PFSK-1 (cell line): ENCODE measurements around the gene APOBEC2.

Experiments
- FOXP2 ChIP-seq: optimal IDR thresholded peaks from 2 replicates; pipeline ENCODE3; 2011; ENCODE audit warnings: borderline replicate concordance, control low read depth, inconsistent platforms; ENCODE audit not compliant: insufficient read depth; ENCODE audit errors: extremely low read length, extremely low read depth
- POLR2AphosphoS5 ChIP-seq: IDR thresholded peaks from 2 replicates; pipeline ENCODE4 v1.6.1; 2012; ENCODE audit warnings: low read depth, mild to moderate bottlenecking, control low read depth, low read length, moderate library complexity
- REST ChIP-seq, 2 experiments: IDR thresholded peaks; 2 replicates each; pipeline versions ENCODE4 v1.6.1 to v1.8.0; 2011 to 2012; ENCODE audit warnings: low read depth in 2 of 2, low read length in 2 of 2, control low read depth in 1 of 2, inconsistent platforms in 1 of 2, mild to moderate bottlenecking in 1 of 2, moderate library complexity in 1 of 2; ENCODE audit not compliant: insufficient read depth in 1 of 2
- SIN3A ChIP-seq: IDR thresholded peaks from 2 replicates; pipeline ENCODE4 v1.6.1; 2012; ENCODE audit warnings: mild to moderate bottlenecking, low read length, moderate library complexity, borderline replicate concordance; ENCODE audit not compliant: insufficient read depth
- TAF1 ChIP-seq: IDR thresholded peaks from 2 replicates; pipeline ENCODE4 v1.6.1; 2012; ENCODE audit warnings: low read length, control low read depth, borderline replicate concordance; ENCODE audit not compliant: insufficient read depth

APOBEC2 gene

GRCh38 chr6:41073968-41074691, 21.1 kb downstream of the APOBEC2 start:
- no peak for TF ChIP-seq REST (IDR thresholded peaks at IDR 0.05; ENCODE audit: insufficient read depth in 1 of 2, low read depth in 2 of 2, low read length in 2 of 2)
- TF ChIP-seq POLR2AphosphoS5, result no peak
- TF ChIP-seq SIN3A, result no peak
- no peak for TF ChIP-seq TAF1
- no peak for TF ChIP-seq FOXP2

- TF ChIP-seq FOXP2 (no peak), POLR2AphosphoS5 (no peak), REST (IDR thresholded peaks at IDR 0.05; ENCODE audit: insufficient read depth in 1 of 2, low read depth in 2 of 2, low read length in 2 of 2) (no peak), TAF1 (no peak)
Measured at GRCh38 chr6:41074692-41075436, 21.9 kb downstream of the APOBEC2 start.

GRCh38 chr6:41075651-41076626, 22.9 kb downstream of the APOBEC2 start:
- no peak for TF ChIP-seq FOXP2
- TF ChIP-seq REST (IDR thresholded peaks at IDR 0.05; ENCODE audit: insufficient read depth in 1 of 2, low read depth in 2 of 2, low read length in 2 of 2), result no peak
- no peak for TF ChIP-seq TAF1
- no peak for TF ChIP-seq POLR2AphosphoS5
- TF ChIP-seq SIN3A, result no peak

GRCh38 chr6:41077536-41077935, 24.5 kb downstream of the APOBEC2 start:
- TF ChIP-seq REST (IDR thresholded peaks at IDR 0.05; ENCODE audit: insufficient read depth in 1 of 2, low read depth in 2 of 2, low read length in 2 of 2) (no peak), FOXP2 (no peak), SIN3A (no peak), POLR2AphosphoS5 (no peak), TAF1 (no peak)
